Measurements from ENCODE around the gene TMPRSS5. TPM values are rescaled to one million over a fixed set of nuclear protein-coding genes. Genes with fewer than 3 reads are reported as not detected.

The TMPRSS5 gene
- polyA plus RNA-seq, 1 donor (not counting 4 experiments of a cell fraction or from before 2014, with no cell fraction given): 0.04 TPM

DNA sequence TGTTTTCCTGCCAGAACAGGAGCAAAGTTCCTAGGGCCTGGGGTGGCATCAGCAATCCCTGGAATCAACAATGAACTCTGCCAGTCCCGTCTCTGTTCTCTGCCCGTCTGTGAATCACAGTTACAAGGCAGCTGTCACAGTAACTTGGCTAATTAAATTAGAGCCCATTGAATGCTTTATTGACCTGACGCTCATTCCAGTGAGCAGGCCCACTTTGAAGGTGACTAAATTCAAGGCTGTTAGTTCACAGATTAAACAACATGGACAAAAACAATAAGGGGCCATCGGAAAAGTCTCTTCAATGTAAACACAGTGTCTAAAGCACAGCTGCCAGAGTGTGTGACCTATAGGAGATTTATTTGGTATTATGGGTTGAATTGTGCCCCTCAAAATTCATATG lies 17.7 kb upstream of the TMPRSS5 start:
- H4K20me1 ChIP-seq (ENCODE audit: control insufficient read depth, extremely low read depth, insufficient read depth, low read length): no peaks in the 10 kb centered on the region
- FAIRE-seq (no peak), DNase-seq (ENCODE audit: low read depth, low spot score) (no peak)
- no peak overlapping the region for H3K4me3 ChIP-seq (ENCODE audit: control insufficient read depth in 2 of 3, extremely low read depth in 1 of 3, insufficient read depth in 2 of 3, low read depth in 1 of 3, low read length in 3 of 3)
- no peaks in the 10 kb centered on the region for H3K36me3 ChIP-seq (ENCODE audit: control insufficient read depth in 2 of 2, extremely low read depth in 1 of 2, insufficient read depth in 2 of 2, low read length in 2 of 2)
- H3K9me1 ChIP-seq (ENCODE audit: control insufficient read depth, extremely low read depth, insufficient read depth, low read length): no peaks in the 10 kb centered on the region
- no peak overlapping the region for H3K27ac ChIP-seq (ENCODE audit: control insufficient read depth, insufficient read depth, low read length)
- dilution Hi-C loops (cut with MboI; ENCODE audit: extremely low pct_ligation_motif_present, low sequenced_read_pairs): no loop called here
- no peaks in the 10 kb centered on the region for H3K9me3 ChIP-seq (ENCODE audit: control insufficient read depth, low read depth, low read length)
- no peak overlapping the region for H2AFZ ChIP-seq (ENCODE audit: control insufficient read depth, low read length)
- no peak overlapping the region for H3K4me2 ChIP-seq (ENCODE audit: control insufficient read depth, extremely low read depth, insufficient read depth, low read depth, low read length)
- no peak overlapping the region for H3K9ac ChIP-seq (ENCODE audit: control insufficient read depth, extremely low read depth, insufficient read depth, low read length)
- no peaks in the 10 kb centered on the region for H3K79me2 ChIP-seq (ENCODE audit: control insufficient read depth, insufficient read depth, low read length)
- H3K27me3 ChIP-seq (ENCODE audit: control insufficient read depth, extremely low read depth, insufficient read depth, low read length): no peaks in the 10 kb centered on the region
- TF ChIP-seq EZH2 (IDR thresholded peaks at IDR 0.05; ENCODE audit: low read length): no peak
- peaks cover 8% of the 10 kb centered on the region for H3K4me1 ChIP-seq (ENCODE audit: control insufficient read depth, extremely low read depth, insufficient read depth, low read length)

DNA sequence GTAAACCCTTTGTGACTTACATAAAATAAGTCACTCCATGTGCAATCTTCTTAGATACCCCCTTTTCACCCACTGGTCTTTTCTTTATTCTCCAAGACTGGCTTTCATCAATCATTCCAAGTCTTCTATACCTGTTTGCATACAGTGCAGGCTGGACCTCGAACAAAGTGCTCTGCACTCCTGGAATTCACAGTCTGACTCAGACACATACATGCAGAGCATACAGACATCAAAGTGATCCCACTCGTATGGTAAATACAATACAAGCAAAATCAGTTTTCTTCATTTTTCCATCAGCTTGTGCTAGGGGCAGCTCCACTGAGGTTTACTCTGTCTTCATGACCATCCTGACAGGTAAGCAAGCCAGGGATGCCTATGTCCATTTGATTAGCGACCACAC lies 16.8 kb upstream of the TMPRSS5 start:
- Histone ChIP-seq H3K27ac (ENCODE audit: control insufficient read depth, insufficient read depth, low read length) (no peak overlapping the region), H3K79me2 (ENCODE audit: control insufficient read depth, insufficient read depth, low read length) (no peaks in the 10 kb centered on the region), H3K9me1 (ENCODE audit: control insufficient read depth, extremely low read depth, insufficient read depth, low read length) (no peaks in the 10 kb centered on the region), H4K20me1 (ENCODE audit: control insufficient read depth, extremely low read depth, insufficient read depth, low read length) (no peaks in the 10 kb centered on the region), H3K27me3 (ENCODE audit: control insufficient read depth, extremely low read depth, insufficient read depth, low read length) (no peaks in the 10 kb centered on the region), H3K36me3 (ENCODE audit: control insufficient read depth in 2 of 2, extremely low read depth in 1 of 2, insufficient read depth in 2 of 2, low read length in 2 of 2) (no peaks in the 10 kb centered on the region), H3K9me3 (ENCODE audit: control insufficient read depth, low read depth, low read length) (no peaks in the 10 kb centered on the region), H3K4me1 (ENCODE audit: control insufficient read depth, extremely low read depth, insufficient read depth, low read length) (peaks cover 8% of the 10 kb centered on the region), H3K4me3 (ENCODE audit: control insufficient read depth in 2 of 3, extremely low read depth in 1 of 3, insufficient read depth in 2 of 3, low read depth in 1 of 3, low read length in 3 of 3) (no peak overlapping the region), H3K9ac (ENCODE audit: control insufficient read depth, extremely low read depth, insufficient read depth, low read length) (no peak overlapping the region), H2AFZ (ENCODE audit: control insufficient read depth, low read length) (no peak overlapping the region), H3K4me2 (ENCODE audit: control insufficient read depth, extremely low read depth, insufficient read depth, low read depth, low read length) (no peak overlapping the region)
- dilution Hi-C loops (cut with MboI; ENCODE audit: extremely low pct_ligation_motif_present, low sequenced_read_pairs): no loop called here
- TF ChIP-seq EZH2 (IDR thresholded peaks at IDR 0.05; ENCODE audit: low read length): no peak
- TF ChIP-seq, protein P1, sequence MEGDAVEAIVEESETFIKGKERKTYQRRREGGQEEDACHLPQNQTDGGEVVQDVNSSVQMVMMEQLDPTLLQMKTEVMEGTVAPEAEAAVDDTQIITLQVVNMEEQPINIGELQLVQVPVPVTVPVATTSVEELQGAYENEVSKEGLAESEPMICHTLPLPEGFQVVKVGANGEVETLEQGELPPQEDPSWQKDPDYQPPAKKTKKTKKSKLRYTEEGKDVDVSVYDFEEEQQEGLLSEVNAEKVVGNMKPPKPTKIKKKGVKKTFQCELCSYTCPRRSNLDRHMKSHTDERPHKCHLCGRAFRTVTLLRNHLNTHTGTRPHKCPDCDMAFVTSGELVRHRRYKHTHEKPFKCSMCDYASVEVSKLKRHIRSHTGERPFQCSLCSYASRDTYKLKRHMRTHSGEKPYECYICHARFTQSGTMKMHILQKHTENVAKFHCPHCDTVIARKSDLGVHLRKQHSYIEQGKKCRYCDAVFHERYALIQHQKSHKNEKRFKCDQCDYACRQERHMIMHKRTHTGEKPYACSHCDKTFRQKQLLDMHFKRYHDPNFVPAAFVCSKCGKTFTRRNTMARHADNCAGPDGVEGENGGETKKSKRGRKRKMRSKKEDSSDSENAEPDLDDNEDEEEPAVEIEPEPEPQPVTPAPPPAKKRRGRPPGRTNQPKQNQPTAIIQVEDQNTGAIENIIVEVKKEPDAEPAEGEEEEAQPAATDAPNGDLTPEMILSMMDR (optimal IDR thresholded peaks at IDR 0.05 in 1 of 3, IDR thresholded peaks at IDR 0.05 in 1 of 3, conservative IDR thresholded peaks at IDR 0.05 in 1 of 3; ENCODE audit: extremely low read depth in 1 of 3, insufficient read depth in 2 of 3, low read length in 3 of 3): no peak
- FAIRE-seq (no peak), DNase-seq (ENCODE audit: low read depth, low spot score) (no peak)

DNA sequence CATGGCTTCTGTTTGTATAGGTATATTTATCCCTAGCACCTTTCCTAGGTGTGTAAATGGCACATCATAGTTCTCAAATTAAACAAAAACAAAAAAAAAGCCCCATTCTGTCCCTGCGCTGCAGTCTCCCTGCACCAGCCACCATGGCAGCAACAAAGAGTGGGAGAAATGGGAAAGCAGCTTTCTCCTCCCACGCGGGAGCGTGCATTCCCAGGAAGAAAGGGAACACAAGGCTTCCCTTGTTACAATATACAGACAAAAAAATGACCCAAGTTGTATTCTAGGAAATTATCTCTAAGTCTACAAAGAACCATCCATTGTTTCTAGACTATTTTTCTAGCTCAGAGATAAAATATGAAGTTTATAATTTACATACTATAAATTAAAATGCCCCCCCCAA lies 16.1 kb upstream of the TMPRSS5 start:
- Histone ChIP-seq H3K4me1 (ENCODE audit: control insufficient read depth, extremely low read depth, insufficient read depth, low read length) (peaks cover 8% of the 10 kb centered on the region), H3K27me3 (ENCODE audit: control insufficient read depth, extremely low read depth, insufficient read depth, low read length) (no peaks in the 10 kb centered on the region), H3K36me3 (ENCODE audit: control insufficient read depth in 2 of 2, extremely low read depth in 1 of 2, insufficient read depth in 2 of 2, low read length in 2 of 2) (no peaks in the 10 kb centered on the region), H3K4me3 (ENCODE audit: control insufficient read depth in 2 of 3, extremely low read depth in 1 of 3, insufficient read depth in 2 of 3, low read depth in 1 of 3, low read length in 3 of 3) (no peak overlapping the region), H3K27ac (ENCODE audit: control insufficient read depth, insufficient read depth, low read length) (no peak overlapping the region), H3K9me3 (ENCODE audit: control insufficient read depth, low read depth, low read length) (no peaks in the 10 kb centered on the region), H3K9ac (ENCODE audit: control insufficient read depth, extremely low read depth, insufficient read depth, low read length) (no peak overlapping the region), H3K4me2 (ENCODE audit: control insufficient read depth, extremely low read depth, insufficient read depth, low read depth, low read length) (no peak overlapping the region), H3K79me2 (ENCODE audit: control insufficient read depth, insufficient read depth, low read length) (no peaks in the 10 kb centered on the region), H3K9me1 (ENCODE audit: control insufficient read depth, extremely low read depth, insufficient read depth, low read length) (no peaks in the 10 kb centered on the region), H4K20me1 (ENCODE audit: control insufficient read depth, extremely low read depth, insufficient read depth, low read length) (no peaks in the 10 kb centered on the region), H2AFZ (ENCODE audit: control insufficient read depth, low read length) (no peak overlapping the region)
- DNase-seq (ENCODE audit: low read depth, low spot score) (no peak), FAIRE-seq (no peak)
- TF ChIP-seq, protein P1 (optimal IDR thresholded peaks at IDR 0.05 in 1 of 3, IDR thresholded peaks at IDR 0.05 in 1 of 3, conservative IDR thresholded peaks at IDR 0.05 in 1 of 3; ENCODE audit: extremely low read depth in 1 of 3, insufficient read depth in 2 of 3, low read length in 3 of 3): no peak
- TF ChIP-seq EZH2 (IDR thresholded peaks at IDR 0.05; ENCODE audit: low read length): no peak
- dilution Hi-C loops (cut with MboI; ENCODE audit: extremely low pct_ligation_motif_present, low sequenced_read_pairs): no loop called here

All from keratinocyte (primary cell).